ENCODE measurements around the gene SMS.
"Not testable (repeated sequence)": the region's sequence is repeated elsewhere in the genome, so short reads cannot be mapped to it uniquely, and the experiment has no call there.

The SMS gene

GRCh38 chrX:21953195-21953830 lies 12.8 kb downstream of the SMS start:
- not testable (repeated sequence) for DNase-seq

GRCh38 chrX:21955403-21956189 lies 15.1 kb downstream of the SMS start:
- DNase-seq: no peak

GRCh38 chrX:21956783-21957182 lies 16.3 kb downstream of the SMS start:
- no peak for DNase-seq

- DNase-seq: no peak
These were observed 17.7 kb downstream of the SMS start for GRCh38 chrX:21958187-21958586.

- DNase-seq: no peak
These were observed 18.4 kb downstream of the SMS start for GRCh38 chrX:21958916-21959315.

GRCh38 chrX:21959362-21960051 lies 19.0 kb downstream of the SMS start:
- DNase-seq: no peak

GRCh38 chrX:21960569-21961541 lies 20.3 kb downstream of the SMS start:
- no peak for DNase-seq

- no peak for DNase-seq
These were observed 21.9 kb downstream of the SMS start for GRCh38 chrX:21962361-21962760.

- no peak for DNase-seq
These were observed 22.8 kb downstream of the SMS start for GRCh38 chrX:21963269-21963668.

- DNase-seq: no peak
These were observed 23.4 kb downstream of the SMS start for GRCh38 chrX:21963731-21964405.

GRCh38 chrX:21966866-21967265 lies 26.4 kb downstream of the SMS start:
- no peak for DNase-seq

- no peak for DNase-seq
These were observed 27.8 kb downstream of the SMS start for GRCh38 chrX:21968333-21968732.

GRCh38 chrX:21970326-21970725 lies 29.8 kb downstream of the SMS start:
- DNase-seq: no peak

- no peak for DNase-seq
These were observed 31.5 kb downstream of the SMS start for GRCh38 chrX:21972046-21972445.

GRCh38 chrX:21972721-21973120 lies 32.2 kb downstream of the SMS start:
- DNase-seq: no peak

- no peak for DNase-seq
These were observed 33.0 kb downstream of the SMS start for GRCh38 chrX:21973321-21974010.

- no peak for DNase-seq
These were observed 33.5 kb downstream of the SMS start for GRCh38 chrX:21974011-21974385.

GRCh38 chrX:21975242-21975641 lies 34.7 kb downstream of the SMS start:
- DNase-seq: no peak

GRCh38 chrX:21975812-21976211 lies 35.3 kb downstream of the SMS start:
- no peak for DNase-seq

GRCh38 chrX:21978346-21978745 lies 37.8 kb downstream of the SMS start:
- no peak for DNase-seq

GRCh38 chrX:21982311-21982710 lies 41.8 kb downstream of the SMS start:
- no peak for DNase-seq

- peak; percentile 33 for DNase-seq
These were observed 44.8 kb downstream of the SMS start for GRCh38 chrX:21985332-21985777.

Data from NCI-H2171 (cell line).